Ectodermal cell (in vitro differentiated cells): ENCODE measurements around the gene TTC24.

Experiments
- H3K27ac ChIP-seq: 2 replicates; pipeline ENCODE4 v1.7.0; 2013; ENCODE audit warnings: mild to moderate bottlenecking, low read depth, low read length; ENCODE audit not compliant: insufficient read depth, poor library complexity, severe bottlenecking
- H3K27me3 ChIP-seq: 2 replicates; pipeline ENCODE4 v1.7.0; 2013; ENCODE audit warnings: mild to moderate bottlenecking, low read length; ENCODE audit not compliant: insufficient read depth, control insufficient read depth, poor library complexity, severe bottlenecking
- H3K36me3 ChIP-seq: one replicate; pipeline ENCODE4 v1.7.0; 2013; ENCODE audit warnings: low read length; ENCODE audit not compliant: control insufficient read depth, insufficient read depth
- H3K4me1 ChIP-seq: one replicate; pipeline ENCODE4 v1.7.0; 2013; ENCODE audit warnings: low read length; ENCODE audit not compliant: control insufficient read depth, insufficient read depth
- H3K4me3 ChIP-seq: 2 replicates; pipeline ENCODE4 v1.7.0; 2013; ENCODE audit warnings: low read depth, low read length, control low read depth; ENCODE audit not compliant: insufficient read depth
- H3K9me3 ChIP-seq: 2 replicates; pipeline ENCODE4 v1.7.0; 2013; ENCODE audit warnings: mild to moderate bottlenecking, low read length, moderate library complexity; ENCODE audit not compliant: control insufficient read depth
- WGBS, 2 experiments: methylation state at CpG; one replicate each; pipeline ENCODE4 v1.1.7; 2013; ENCODE audit warnings: missing lambda C conversion rate in 2 of 2; 5-methylcytosine and 5-hydroxymethylcytosine counted together

The TTC24 gene

DNA sequence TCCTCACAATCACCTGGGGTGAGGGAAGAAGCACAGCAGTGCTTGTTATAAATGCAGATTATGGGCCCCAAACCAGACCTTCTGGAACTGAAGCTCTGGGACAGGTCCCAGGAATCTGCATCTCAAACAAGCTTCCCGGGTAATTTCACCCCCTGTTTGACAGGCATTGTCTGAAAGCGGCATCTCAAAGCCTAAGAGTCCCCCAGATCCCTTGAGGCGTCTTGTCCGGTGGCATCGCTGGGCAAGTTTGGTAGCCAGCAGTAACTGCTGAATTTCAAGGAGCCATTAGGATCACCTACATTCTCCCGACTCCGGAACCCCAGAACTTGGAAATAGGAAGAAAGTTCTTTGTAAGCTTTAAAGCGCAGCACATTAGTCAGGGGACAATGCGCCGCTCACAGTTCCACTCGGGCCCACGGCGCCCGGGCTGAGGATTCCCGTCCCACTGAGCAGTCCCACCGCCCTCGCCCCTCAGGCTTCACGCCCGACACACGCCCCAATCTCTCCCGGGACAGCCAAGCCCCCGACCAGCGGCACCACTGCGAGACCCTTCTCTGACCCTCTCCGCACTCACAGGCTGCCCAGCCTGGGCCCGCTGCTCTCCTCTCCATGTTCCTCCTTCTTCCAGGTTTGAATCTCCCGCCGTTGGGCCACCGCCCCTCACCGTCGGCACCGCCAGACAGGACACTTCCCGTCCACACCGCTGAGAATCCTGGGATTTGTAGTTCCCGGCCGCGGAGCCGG lies 7.4 kb upstream of the TTC24 start, which contains the start of gene IQGAP3:
IQGAP3 (minus strand) TSS at position 647 of the 744 bp plus-strand sequence; CDS start at position 611, 36 bp downstream.
- peaks cover 7% of the 10 kb centered on the region for H3K4me1 ChIP-seq
- H3K27me3 ChIP-seq: no peaks in the 10 kb centered on the region
- WGBS, 2 experiments: 0% methylated on average over 38 of the region's 38 CpGs
- no peaks in the 10 kb centered on the region for H3K36me3 ChIP-seq
- H3K9me3 ChIP-seq: no peaks in the 10 kb centered on the region
- no peak within 1 kb of the TSS for H3K27ac ChIP-seq
- peak within 1 kb of the TSS; percentile 84 for H3K4me3 ChIP-seq

DNA sequence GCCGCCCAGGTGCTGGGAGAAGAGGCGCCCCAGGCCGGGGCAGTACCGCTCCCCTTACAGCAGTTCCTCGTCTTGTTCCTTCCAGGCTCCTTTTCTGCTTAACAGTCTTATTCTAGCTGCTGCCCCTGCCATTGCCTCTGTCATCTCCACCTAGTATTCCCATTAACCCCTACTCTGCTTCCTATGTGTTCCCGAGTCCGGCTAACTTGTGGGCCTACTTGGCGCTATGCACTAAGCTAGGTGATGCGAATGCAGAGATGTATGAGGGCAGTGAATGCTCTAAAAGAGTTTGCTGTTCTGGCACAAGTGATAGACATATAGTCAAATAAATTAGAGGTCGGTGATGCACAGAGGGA lies 6.9 kb upstream of the TTC24 start:
- WGBS, 2 experiments: 47 to 48% methylated on average over 10 of the region's 10 CpGs
- H3K27me3 ChIP-seq: no peaks in the 10 kb centered on the region
- no peak overlapping the region for H3K27ac ChIP-seq
- H3K4me3 ChIP-seq: peak overlapping the region; percentile 84
- no peaks in the 10 kb centered on the region for H3K36me3 ChIP-seq
- no peaks in the 10 kb centered on the region for H3K9me3 ChIP-seq
- peaks cover 7% of the 10 kb centered on the region for H3K4me1 ChIP-seq

DNA sequence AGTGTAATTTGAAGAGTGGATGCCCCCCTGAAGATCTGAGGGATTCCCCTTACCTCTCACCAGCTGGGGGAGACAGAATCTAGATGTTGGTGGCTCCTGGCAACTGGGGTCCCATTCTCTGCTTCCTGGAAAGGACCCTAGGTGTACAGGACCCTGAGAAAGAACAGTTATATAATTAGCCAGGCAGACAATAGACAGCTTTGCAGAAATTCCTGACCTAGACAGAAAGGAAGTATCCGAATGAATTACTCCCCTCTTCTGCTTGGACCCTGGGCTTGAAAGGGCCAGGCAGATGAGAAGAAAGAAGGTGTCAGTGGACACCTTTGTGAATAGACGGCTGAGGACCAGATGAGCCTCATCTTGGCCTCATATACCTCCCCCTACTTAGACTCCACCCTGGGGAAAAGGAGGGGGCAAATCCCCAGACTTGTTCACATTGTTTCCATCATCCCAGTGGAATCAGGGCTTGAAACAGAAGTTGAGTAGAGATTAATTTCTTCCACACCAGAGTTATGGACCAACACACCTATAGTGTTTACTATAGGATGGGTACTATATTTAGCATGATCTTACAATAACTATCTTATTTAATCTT lies 5.4 kb upstream of the TTC24 start:
- Histone ChIP-seq H3K4me3 (no peak overlapping the region), H3K4me1 (peaks cover 7% of the 10 kb centered on the region), H3K9me3 (no peaks in the 10 kb centered on the region), H3K36me3 (no peaks in the 10 kb centered on the region), H3K27me3 (no peaks in the 10 kb centered on the region), H3K27ac (no peak overlapping the region)
- 81 to 84% methylated on average over 1 to 2 of the region's 2 CpGs for WGBS, 2 experiments

DNA sequence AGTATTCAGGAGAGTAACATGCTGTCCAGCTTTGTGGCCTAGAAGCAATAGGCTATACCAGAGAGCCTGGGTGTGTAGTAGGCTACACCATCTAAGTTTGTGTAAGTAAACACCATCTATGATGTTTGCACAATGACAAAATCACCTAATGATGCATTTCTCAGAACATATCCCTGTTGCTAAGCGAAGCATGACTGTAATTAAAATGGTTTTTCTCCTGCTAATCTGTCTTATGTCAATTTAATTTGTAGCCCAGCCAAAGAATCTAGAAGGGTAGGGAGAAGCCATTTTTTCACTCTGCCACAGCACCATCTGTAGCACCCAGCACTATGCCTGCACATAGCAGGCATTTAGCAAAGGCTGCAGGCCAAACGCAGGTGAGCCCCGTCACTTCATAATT lies 2.0 kb upstream of the TTC24 start:
- no peaks in the 10 kb centered on the region for H3K4me1 ChIP-seq
- 86 to 90% methylated on average over 3 of the region's 3 CpGs for WGBS, 2 experiments
- no peak overlapping the region for H3K27ac ChIP-seq
- no peak overlapping the region for H3K4me3 ChIP-seq
- no peaks in the 10 kb centered on the region for H3K36me3 ChIP-seq
- no peaks in the 10 kb centered on the region for H3K9me3 ChIP-seq
- H3K27me3 ChIP-seq: no peaks in the 10 kb centered on the region

DNA sequence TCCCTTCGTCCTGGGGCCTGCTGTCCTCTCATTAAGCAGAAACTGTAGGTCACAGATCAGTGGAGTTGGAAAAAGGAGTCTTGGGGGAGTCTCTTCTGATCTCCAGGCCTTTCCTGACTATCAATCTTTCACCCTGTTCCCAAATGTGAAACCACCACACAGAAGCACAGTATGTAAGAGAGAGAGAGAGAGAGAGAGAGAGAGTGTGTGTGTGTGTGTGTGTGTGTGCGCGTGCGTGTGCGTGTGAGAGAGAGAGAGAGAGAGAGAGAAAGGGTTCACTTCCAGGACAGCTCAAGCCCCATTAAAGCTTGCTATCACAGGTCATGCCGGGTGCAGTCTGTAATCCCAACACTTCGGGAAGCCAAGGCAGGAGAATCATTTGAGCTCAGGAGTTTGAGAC lies 1.5 kb upstream of the TTC24 start:
- Histone ChIP-seq H3K36me3 (no peaks in the 10 kb centered on the region), H3K27ac (no peak overlapping the region), H3K9me3 (no peaks in the 10 kb centered on the region), H3K4me3 (no peak overlapping the region), H3K4me1 (no peaks in the 10 kb centered on the region), H3K27me3 (no peaks in the 10 kb centered on the region)
- 51 to 56% methylated on average over 6 of the region's 7 CpGs for WGBS, 2 experiments

DNA sequence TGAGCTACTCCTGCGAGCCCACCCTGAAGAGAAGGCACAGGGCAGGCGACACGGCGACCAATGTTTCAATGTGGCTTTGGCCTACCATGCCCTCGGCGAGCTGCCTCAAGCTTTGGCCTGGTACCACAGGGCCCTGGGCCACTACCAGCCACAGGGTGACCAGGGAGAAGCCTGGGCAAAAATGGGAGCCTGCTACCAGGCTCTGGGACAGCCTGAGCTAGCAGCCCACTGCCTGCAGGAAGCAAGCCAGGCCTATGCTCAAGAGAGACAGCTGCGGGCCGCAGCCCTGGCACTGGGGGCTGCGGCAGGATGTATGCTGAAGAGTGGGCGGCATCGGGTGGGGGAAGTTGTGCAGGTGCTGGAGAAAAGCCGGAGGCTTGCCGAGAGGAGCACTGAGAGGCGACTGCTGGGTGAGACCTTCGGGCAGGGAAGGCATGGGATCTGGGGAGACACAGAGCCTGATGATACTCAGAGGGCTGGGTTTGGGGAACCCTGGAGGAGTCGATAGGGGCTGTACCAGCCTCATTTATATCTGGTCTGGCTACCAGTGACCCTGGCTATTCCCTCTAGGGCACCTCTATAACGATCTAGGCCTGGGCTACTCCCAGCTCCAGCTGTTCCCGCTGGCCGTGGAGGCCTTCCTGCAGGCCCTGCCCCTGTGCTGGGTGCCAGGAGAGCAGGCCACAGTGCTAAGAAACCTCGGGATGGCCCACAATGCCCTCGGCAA lies 2.3 kb downstream of the TTC24 start:
- no peak overlapping the region for H3K27ac ChIP-seq
- H3K9me3 ChIP-seq: no peaks in the 10 kb centered on the region
- no peaks in the 10 kb centered on the region for H3K36me3 ChIP-seq
- H3K4me1 ChIP-seq: no peaks in the 10 kb centered on the region
- H3K4me3 ChIP-seq: no peak overlapping the region
- H3K27me3 ChIP-seq: no peaks in the 10 kb centered on the region
- 91 to 94% methylated on average over 21 of the region's 21 CpGs for WGBS, 2 experiments

DNA sequence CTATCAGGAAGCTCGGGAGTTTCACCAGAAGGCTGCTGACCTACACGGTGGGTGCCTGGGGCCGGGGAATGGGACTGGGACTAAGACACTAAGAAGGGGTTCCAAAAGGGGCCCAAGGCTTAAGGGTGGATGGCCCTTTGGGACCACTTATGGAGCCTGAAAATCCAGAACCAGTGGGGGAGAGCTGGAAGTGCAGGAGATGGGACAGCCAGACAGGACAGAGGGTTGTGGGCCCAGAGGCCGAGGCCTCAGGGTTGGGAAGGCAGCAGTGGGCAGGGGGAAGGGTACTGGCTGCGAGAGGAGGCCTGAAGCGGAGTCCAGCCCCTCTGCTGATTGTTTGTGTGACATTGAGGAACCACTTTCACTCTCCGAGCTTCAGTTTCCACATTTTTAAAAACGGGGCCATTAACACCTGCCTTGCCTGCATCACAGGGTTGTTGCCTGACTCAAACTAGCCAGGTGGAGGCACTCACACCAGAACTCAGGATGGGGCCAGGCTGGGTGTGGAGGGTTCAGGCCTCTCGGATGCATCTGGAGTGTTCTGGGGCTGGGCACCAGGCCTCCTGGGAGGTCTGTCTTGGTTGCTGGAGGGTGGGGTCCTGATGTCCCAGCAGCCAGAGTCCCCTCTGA lies 3.0 kb downstream of the TTC24 start:
- Histone ChIP-seq H3K4me3 (no peak overlapping the region), H3K27me3 (no peaks in the 10 kb centered on the region), H3K4me1 (no peaks in the 10 kb centered on the region), H3K36me3 (no peaks in the 10 kb centered on the region), H3K9me3 (no peaks in the 10 kb centered on the region), H3K27ac (no peak overlapping the region)
- 88 to 89% methylated on average over 9 of the region's 9 CpGs for whole genome bisulfite sequencing, 2 experiments

DNA sequence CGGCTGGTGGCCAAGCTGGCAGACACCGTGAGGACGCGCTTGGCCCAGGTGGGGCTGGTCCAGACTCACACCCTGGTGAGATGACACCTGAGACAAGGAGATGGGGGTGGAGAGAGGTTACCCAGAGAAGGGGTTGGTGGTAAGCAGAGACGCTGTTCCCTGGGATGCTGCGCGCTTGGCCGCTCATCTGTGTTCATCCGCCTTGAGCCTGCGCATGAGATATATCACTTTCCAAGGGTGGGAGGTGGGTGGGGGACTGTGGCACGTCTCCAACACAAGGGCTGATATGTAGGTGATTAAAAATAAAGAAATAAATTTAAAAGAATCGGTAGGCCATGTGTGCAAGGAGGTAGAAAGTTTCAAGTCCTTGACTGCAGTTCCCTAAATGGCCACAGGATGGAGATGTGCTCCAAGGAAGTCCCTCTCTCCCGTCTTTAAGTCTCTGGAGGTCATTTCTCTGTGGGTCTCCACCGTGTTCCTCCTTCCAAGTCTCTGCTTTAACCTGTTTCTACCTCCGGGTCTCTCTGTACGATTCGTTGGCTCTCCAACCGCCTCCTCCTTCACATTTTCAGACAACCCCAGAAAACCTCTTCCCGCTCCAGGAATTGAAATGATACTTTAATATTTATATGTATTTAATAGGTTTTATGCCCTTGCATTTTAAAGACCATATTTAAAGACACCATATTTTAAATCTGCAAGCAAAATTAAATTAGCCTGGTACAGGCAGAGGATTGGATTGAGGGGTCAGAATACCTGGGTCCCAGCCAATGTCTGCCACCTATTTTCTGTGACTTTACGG lies 4.5 kb downstream of the TTC24 start:
- Histone ChIP-seq H3K4me1 (no peaks in the 10 kb centered on the region), H3K9me3 (no peaks in the 10 kb centered on the region), H3K27me3 (no peaks in the 10 kb centered on the region), H3K36me3 (no peaks in the 10 kb centered on the region), H3K27ac (no peak overlapping the region), H3K4me3 (no peak overlapping the region)
- WGBS, 2 experiments: 52 to 55% methylated on average over 19 of the region's 20 CpGs

DNA sequence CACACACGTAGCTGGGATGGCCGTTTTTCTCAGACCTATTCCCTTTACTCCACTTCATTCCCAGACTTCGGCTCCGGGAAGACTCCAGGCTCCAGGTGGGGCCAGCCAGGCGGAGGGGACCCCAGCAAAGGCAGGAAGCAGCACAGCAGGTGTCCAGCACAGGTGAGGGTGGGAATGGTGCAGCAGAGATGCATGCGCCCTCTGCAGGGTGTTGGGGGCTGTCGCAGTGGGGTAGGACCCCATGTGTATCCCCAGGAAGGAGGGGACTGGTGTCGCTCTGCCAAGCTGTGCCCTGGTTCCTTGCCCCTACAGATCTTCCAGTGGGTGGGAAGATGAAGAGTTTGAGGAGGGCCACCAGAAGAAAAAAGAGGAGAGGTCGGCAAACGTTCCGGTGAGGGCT lies 5.3 kb downstream of the TTC24 start:
- Histone ChIP-seq H3K4me1 (no peaks in the 10 kb centered on the region), H3K9me3 (no peaks in the 10 kb centered on the region), H3K27ac (no peak overlapping the region), H3K36me3 (no peaks in the 10 kb centered on the region), H3K27me3 (no peaks in the 10 kb centered on the region), H3K4me3 (no peak overlapping the region)
- WGBS, 2 experiments: 49 to 53% methylated on average over 11 of the region's 11 CpGs
